ENCODE measurements around the gene WDR47.

Gene WDR47

GRCh38 chr1:109041621-109042468, at the start of gene WDR47:
Gene WDR47 (minus strand): TSS chr1:109042102. CDS start chr1:109023512, 18,590 bp downstream.
- peak within 1 kb of the TSS; percentile 89 for H3K27ac Mint-ChIP-seq
- peaks cover 8% of the 10 kb centered on the region for H3K27me3 Mint-ChIP-seq (ENCODE audit: low read depth)
- no peaks in the 10 kb centered on the region for H3K9me3 Mint-ChIP-seq
- peaks cover 3% of the 10 kb centered on the region for H3K36me3 Mint-ChIP-seq (ENCODE audit: low read depth)
- peaks cover 21% of the 10 kb centered on the region for H3K4me1 Mint-ChIP-seq (ENCODE audit: low read depth)
- peak within 1 kb of the TSS; percentile 93 for H3K4me3 Mint-ChIP-seq

GRCh38 chr1:109091078-109091838, 49.4 kb upstream of the WDR47 start:
- Mint-ChIP-seq H3K36me3 (ENCODE audit: low read depth) (peaks cover 18% of the 10 kb centered on the region), H3K27ac (peak overlapping the region; percentile 94), H3K9me3 (no peaks in the 10 kb centered on the region), H3K27me3 (ENCODE audit: low read depth) (no peaks in the 10 kb centered on the region), H3K4me3 (peak overlapping the region; percentile 95), H3K4me1 (ENCODE audit: low read depth) (peaks cover 33% of the 10 kb centered on the region)

GRCh38 chr1:109090196-109091077, 48.5 kb upstream of the WDR47 start, which contains the start of gene TMEM167B:
Gene TMEM167B (plus strand): TSS chr1:109090764. CDS start chr1:109090873, 109 bp downstream.
- Mint-ChIP-seq H3K9me3 (no peaks in the 10 kb centered on the region), H3K27me3 (ENCODE audit: low read depth) (no peaks in the 10 kb centered on the region), H3K4me3 (peak within 1 kb of the TSS; percentile 95), H3K36me3 (ENCODE audit: low read depth) (peaks cover 18% of the 10 kb centered on the region), H3K4me1 (ENCODE audit: low read depth) (peaks cover 33% of the 10 kb centered on the region), H3K27ac (peak within 1 kb of the TSS; percentile 94)

GRCh38 chr1:109089242-109090015, 47.5 kb upstream of the WDR47 start:
- Mint-ChIP-seq H3K9me3 (no peaks in the 10 kb centered on the region), H3K4me3 (peak overlapping the region; percentile 95)

GRCh38 chr1:109084563-109085517, 42.9 kb upstream of the WDR47 start:
- Mint-ChIP-seq H3K27ac (no peak overlapping the region), H3K4me1 (ENCODE audit: low read depth) (peaks cover 6% of the 10 kb centered on the region), H3K9me3 (no peaks in the 10 kb centered on the region), H3K36me3 (ENCODE audit: low read depth) (no peaks in the 10 kb centered on the region), H3K4me3 (no peak overlapping the region), H3K27me3 (ENCODE audit: low read depth) (no peaks in the 10 kb centered on the region)

More at GRCh38 chr1:109089242-109090015, 47.5 kb upstream of the WDR47 start:
- Mint-ChIP-seq H3K27ac (peak overlapping the region; percentile 94), H3K27me3 (ENCODE audit: low read depth) (no peaks in the 10 kb centered on the region), H3K4me1 (ENCODE audit: low read depth) (peaks cover 30% of the 10 kb centered on the region), H3K36me3 (ENCODE audit: low read depth) (peaks cover 10% of the 10 kb centered on the region)

- no peak overlapping the region for H3K27ac Mint-ChIP-seq
- peaks cover 1% of the 10 kb centered on the region for H3K4me1 Mint-ChIP-seq (ENCODE audit: low read depth)
- H3K4me3 Mint-ChIP-seq: no peak overlapping the region
- no peaks in the 10 kb centered on the region for H3K27me3 Mint-ChIP-seq (ENCODE audit: low read depth)
- H3K36me3 Mint-ChIP-seq (ENCODE audit: low read depth): no peaks in the 10 kb centered on the region
- no peaks in the 10 kb centered on the region for H3K9me3 Mint-ChIP-seq
Measured at GRCh38 chr1:109083923-109084322, 42.0 kb upstream of the WDR47 start.

GRCh38 chr1:109083501-109083900, 41.6 kb upstream of the WDR47 start:
- Mint-ChIP-seq H3K27me3 (ENCODE audit: low read depth) (no peaks in the 10 kb centered on the region), H3K27ac (no peak overlapping the region), H3K4me3 (no peak overlapping the region), H3K4me1 (ENCODE audit: low read depth) (peaks cover 1% of the 10 kb centered on the region), H3K36me3 (ENCODE audit: low read depth) (no peaks in the 10 kb centered on the region), H3K9me3 (no peaks in the 10 kb centered on the region)

GRCh38 chr1:109080441-109081082, 38.7 kb upstream of the WDR47 start:
- Mint-ChIP-seq H3K4me3 (no peak overlapping the region), H3K27me3 (ENCODE audit: low read depth) (no peaks in the 10 kb centered on the region), H3K4me1 (ENCODE audit: low read depth) (peaks cover 7% of the 10 kb centered on the region), H3K27ac (no peak overlapping the region), H3K36me3 (ENCODE audit: low read depth) (peaks cover 5% of the 10 kb centered on the region), H3K9me3 (no peaks in the 10 kb centered on the region)

GRCh38 chr1:109079240-109079622, 37.3 kb upstream of the WDR47 start:
- Mint-ChIP-seq H3K4me1 (ENCODE audit: low read depth) (peaks cover 14% of the 10 kb centered on the region), H3K27me3 (ENCODE audit: low read depth) (no peaks in the 10 kb centered on the region)

GRCh38 chr1:109078317-109078716, 36.4 kb upstream of the WDR47 start:
- Mint-ChIP-seq H3K4me3 (no peak overlapping the region), H3K36me3 (ENCODE audit: low read depth) (peaks cover 10% of the 10 kb centered on the region), H3K4me1 (ENCODE audit: low read depth) (peaks cover 16% of the 10 kb centered on the region), H3K27me3 (ENCODE audit: low read depth) (no peaks in the 10 kb centered on the region), H3K9me3 (no peaks in the 10 kb centered on the region), H3K27ac (no peak overlapping the region)

More at GRCh38 chr1:109079240-109079622, 37.3 kb upstream of the WDR47 start:
- no peaks in the 10 kb centered on the region for H3K9me3 Mint-ChIP-seq
- H3K36me3 Mint-ChIP-seq (ENCODE audit: low read depth): peaks cover 10% of the 10 kb centered on the region
- no peak overlapping the region for H3K4me3 Mint-ChIP-seq
- no peak overlapping the region for H3K27ac Mint-ChIP-seq

GRCh38 chr1:109075531-109076490, 33.9 kb upstream of the WDR47 start, which contains the start of gene TAF13:
Gene TAF13 (minus strand): TSS chr1:109076003. CDS start chr1:109075947, 56 bp downstream.
- Mint-ChIP-seq H3K9me3 (no peaks in the 10 kb centered on the region), H3K4me1 (ENCODE audit: low read depth) (peaks cover 17% of the 10 kb centered on the region), H3K27ac (peak within 1 kb of the TSS; percentile 99), H3K27me3 (ENCODE audit: low read depth) (no peaks in the 10 kb centered on the region), H3K4me3 (peak within 1 kb of the TSS; percentile 98), H3K36me3 (ENCODE audit: low read depth) (peaks cover 12% of the 10 kb centered on the region)

Measured in T-helper 1 cell treated with Interleukin-12 subunit alpha and Interleukin-12 subunit beta and Interleukin-4 antibody, amounts not matched to agents 30 μg/mL and 1 μg/mL, for 36 hours (primary cell).